HG03354 (cell line): ENCODE measurements around the gene KCTD20.
A peak's percentile ranks its signal among the peaks of the same experiment; 100 is the strongest.
"Not testable (repeated sequence)": the region's sequence is repeated elsewhere in the genome, so short reads cannot be mapped to it uniquely, and the experiment has no call there.

Experiments used
- ATAC-seq: cut with Tn5 transposase; IDR thresholded peaks from one replicate; pipeline ENCODE4 v1.9.1; 2021; ENCODE audit warnings: mild to moderate bottlenecking; ENCODE audit not compliant: unreplicated experiment, poor library complexity, severe bottlenecking

The KCTD20 gene

DNA sequence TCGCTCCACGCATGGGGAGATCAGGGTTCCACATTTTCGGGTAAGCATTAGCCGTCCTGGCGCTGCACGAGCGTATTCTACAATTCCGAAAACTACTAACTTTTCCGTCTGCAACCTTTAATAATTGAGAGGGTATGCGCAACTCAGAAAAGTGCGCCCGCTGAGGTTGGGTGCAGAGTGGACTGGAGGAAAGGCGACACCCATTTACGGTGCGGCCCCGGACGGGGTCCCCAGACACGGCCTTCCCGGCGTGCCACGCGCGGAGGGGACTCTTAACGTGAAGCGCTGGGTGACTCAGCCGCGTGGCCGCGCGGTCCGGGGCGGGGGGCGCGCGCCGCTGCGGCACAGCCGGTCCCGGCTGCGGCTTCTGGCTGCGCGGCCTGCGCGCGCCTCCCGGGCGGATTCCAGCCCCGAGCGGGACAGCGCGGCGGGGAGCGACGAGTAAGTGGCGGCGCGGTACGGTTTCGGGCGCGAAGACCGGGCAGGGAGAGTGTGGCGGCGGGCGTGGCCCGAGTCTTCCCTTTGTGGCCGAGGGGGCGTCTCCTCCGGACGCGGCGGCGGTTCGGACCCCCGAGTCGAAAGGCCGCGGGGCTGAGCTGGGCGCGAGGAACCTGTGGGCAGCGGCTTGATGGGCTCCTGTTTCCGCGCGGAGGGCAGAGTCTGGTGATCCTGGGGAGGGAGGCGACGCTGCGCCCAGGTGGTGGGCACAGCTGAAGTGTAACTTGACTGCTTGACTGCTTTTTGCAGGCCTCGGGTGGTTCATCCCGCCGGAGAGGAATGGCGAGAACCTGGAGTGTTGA lies at the start of gene KCTD20, which contains the start of gene PXT1:
TSS of gene KCTD20 (plus strand) at position 330 of the 800 bp plus-strand sequence. CDS start 27,098 bp downstream, outside the sequence.
TSS of gene PXT1 (minus strand) at position 184 of the 800 bp plus-strand sequence. CDS start 16,772 bp downstream, outside the sequence.
- ATAC-seq = peak; percentile 85

DNA sequence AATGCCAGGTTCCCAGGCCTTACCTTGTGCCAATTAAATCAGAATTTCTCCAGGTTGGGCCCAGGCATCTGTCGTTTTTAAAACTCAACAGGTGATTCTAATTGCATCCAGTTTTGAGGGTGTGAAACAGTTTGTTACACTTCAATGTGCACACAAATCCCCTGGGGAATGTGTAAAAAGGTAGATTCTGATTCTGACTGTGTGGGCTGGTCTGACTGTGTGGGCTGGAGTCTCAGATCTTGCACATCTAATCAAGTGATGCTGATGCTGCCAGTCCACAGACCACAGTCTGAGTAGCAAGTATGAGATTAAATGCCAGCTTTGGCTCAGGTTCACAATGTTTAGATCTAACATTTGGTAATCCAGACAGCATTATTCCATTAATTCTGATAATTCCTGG lies 42.8 kb upstream of the KCTD20 start:
- ATAC-seq = no peak

GRCh38 chr6:36402481-36402880 lies 40.3 kb upstream of the KCTD20 start:
- ATAC-seq = no peak

DNA sequence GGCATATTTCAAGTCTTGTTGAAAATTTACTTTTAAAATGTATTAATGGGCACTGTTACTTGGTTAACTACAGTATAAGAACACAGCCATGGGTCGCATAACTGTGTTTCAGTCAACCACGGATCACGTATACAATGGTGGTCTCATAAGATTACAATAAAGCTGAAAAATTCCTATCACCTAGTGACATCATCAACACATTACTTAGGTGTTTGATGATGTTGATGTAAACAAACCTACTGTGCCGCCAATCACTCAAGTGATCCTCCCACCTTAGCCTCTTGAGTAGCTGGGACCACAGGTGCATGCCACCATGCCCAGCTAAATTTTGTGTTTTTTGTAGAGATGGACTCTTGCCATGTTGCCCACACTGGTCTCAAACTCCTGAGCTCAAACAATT lies 38.6 kb upstream of the KCTD20 start:
- ATAC-seq = no peak

DNA sequence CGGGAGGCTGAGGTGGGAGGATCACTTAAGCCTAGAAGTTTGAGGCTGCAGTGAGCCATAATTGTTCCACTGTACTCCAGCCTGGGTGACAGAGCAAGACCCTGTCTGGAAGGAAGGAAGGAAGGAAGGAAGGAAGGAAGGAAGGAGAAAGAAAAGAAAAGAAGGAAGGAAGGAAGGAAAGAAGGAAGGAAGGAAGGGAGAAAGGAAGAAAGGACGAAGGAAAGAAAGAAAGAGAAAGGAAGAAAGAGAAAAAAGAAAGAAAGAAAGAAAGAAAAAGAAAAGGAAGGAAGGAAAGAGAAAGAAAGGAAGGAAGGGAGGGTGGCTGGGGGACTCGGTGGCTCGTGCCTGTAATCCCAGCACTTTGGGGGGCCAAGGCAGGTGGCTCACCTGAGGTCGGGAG lies 33.1 kb upstream of the KCTD20 start:
- ATAC-seq = not testable (repeated sequence)

GRCh38 chr6:36413489-36414480 lies 29.0 kb upstream of the KCTD20 start:
- no peak for ATAC-seq

DNA sequence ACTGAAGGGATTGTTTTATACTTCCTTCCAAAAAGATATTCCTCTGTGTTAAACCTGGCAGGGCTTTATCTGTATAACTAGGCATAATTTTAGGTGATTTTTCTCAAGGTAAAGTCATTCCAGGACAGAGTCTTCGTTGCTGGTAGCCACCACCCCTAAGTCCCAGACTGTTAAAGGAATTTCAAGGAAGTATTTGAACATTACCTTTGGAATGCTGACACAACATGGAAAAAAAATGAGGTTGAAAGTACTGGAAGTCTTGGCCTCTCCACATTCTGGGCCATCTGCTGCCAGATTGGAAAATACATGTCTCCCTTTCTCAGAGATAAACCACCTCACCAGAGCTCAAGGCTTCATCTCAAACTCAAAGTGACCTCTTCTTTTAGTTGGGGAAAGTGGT lies 28.3 kb upstream of the KCTD20 start:
- ATAC-seq = no peak

DNA sequence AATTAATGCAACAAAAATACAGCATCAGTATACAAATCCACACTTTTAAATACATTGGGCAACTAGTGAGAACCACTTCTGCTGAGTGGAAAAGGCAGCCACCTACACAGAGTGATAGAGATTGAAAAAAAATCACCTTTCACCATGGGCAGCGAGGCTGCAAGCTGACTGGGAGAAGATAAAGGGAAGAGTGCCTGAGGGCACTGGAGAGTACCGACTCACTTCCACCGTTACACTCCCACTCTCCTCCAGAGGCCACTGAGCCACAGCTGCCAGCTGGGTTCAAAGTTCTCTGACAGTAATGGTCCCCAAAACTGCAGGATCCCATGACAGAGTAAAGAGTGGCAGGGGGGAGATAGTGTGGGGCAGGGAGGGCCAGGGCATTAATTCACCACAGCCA lies 24.2 kb upstream of the KCTD20 start:
- ATAC-seq = no peak

GRCh38 chr6:36419310-36419709 lies 23.5 kb upstream of the KCTD20 start:
- ATAC-seq = no peak

DNA sequence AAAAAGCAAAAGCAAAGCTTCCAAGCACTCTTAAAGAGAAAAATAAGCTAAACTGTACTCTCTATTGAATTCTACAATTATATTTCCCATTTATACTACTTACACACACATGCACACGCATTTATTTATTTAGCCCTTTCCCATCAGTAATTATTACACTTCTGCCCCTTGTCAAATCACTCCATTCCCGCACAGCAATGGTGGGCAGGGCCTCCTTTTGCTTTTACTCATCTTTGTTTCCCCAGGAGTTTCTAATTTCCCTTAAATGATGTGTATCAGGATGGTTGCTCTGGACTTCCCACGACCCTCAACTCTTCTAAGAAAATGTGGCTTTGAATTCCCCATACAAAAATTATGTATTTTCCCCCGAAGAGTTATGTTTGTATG lies 20.1 kb upstream of the KCTD20 start:
- ATAC-seq = no peak

- peak; percentile 96 for ATAC-seq
Observed at GRCh38 chr6:36423101-36423824, 19.5 kb upstream of the KCTD20 start.

DNA sequence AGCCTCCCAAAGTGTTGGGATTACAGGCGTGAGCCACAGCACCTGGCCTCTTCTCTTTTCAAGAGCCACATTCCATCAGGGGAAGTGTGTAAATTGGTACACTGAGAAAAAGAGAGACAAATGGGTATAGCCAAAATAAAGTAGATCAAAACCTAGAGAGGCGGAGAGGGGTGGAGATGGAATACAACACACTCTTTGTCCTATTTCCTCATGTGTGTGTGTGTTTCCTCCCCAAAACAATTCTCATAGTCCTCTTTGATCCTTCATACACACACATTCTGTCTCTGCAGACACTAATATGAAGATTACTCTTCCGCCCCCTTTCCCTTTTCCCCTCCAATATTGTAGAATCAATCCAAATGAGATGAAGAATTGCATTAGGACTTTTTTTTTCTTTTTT lies 16.2 kb upstream of the KCTD20 start:
- no peak for ATAC-seq

GRCh38 chr6:36428911-36429310 lies 13.9 kb upstream of the KCTD20 start:
- ATAC-seq = no peak

- no peak for ATAC-seq
Observed at GRCh38 chr6:36430351-36430750, 12.4 kb upstream of the KCTD20 start.

DNA sequence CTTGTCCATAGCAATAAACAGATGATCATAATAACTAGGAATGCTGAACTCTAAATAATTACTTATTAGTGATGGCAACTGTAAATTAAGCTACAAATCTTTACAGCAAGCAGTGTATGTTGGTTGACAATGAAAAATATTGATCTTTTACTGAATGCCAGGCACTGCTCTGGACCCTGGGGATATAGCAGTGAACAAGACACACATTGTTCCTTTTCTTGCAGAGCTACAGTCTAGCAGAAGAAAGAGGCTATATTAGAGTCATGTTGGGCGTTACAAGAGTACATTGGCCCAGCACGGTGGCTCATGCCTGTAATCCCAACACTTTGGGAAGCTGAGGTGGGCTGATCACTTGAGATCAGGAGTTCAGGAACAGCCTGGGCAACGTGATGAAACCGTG lies 11.6 kb upstream of the KCTD20 start:
- no peak for ATAC-seq

GRCh38 chr6:36432151-36432671 lies 10.6 kb upstream of the KCTD20 start:
- no peak for ATAC-seq

- ATAC-seq = no peak
Observed at GRCh38 chr6:36436466-36436865, 6.3 kb upstream of the KCTD20 start.

- ATAC-seq = peak; percentile 65
Observed at GRCh38 chr6:36441307-36441894, 1.4 kb upstream of the KCTD20 start.

- no peak for ATAC-seq
Observed at GRCh38 chr6:36442103-36442670, 613 bp upstream of the KCTD20 start.
